Suppressor macrophage treated with lipopolysaccharide for 1 hour (primary cell): ENCODE results near the gene KIAA2012.
A peak's percentile ranks its signal among the peaks of the same experiment; 100 is the strongest.

Source experiments
- DNase-seq, 3 donors: peaks; one replicate each; pipeline ENCODE4 v3.0.0-alpha.2; 2020 to 2022

The KIAA2012 gene

DNA sequence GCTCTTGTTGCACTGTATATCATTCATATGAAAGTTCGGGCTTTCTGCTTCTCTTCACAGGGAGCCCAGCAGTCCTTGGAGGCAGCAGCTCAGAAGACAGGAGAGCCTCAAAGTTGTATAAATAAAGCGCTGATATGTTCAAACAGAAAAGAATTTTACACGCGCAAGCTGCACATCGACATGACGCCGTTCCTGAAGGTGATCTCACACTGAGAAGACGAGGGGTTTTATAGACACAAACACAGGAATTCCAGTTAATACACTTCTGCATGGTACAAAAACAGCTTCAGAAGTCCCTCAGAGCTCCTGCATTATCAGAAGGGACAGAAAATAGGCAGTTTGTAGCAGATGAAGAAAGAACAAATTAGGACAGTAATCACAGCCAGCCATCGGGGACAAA lies 81.6 kb downstream of the KIAA2012 start:
- no peak for DNase-seq

GRCh38 chr2:202157211-202157990 lies 84.3 kb downstream of the KIAA2012 start:
- no peak for DNase-seq

DNA sequence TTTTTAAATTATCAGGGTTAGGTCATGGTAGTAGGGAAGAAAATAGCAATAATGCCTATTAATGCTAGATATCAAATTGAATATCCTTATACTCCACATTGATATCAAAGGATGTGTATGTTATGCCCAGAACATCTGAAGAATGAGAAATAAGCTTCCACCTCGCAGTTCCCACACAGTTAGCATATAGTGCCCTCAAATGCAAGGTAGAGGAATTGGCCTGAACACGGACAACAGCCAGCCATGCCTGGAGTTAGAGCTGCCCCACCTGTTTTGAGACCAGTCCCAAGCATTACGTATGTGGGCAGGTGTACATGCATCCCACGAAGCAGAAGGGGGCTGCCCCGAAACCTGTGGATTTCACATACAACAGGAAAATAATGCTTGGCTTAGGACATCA lies 85.7 kb downstream of the KIAA2012 start:
- no peak for DNase-seq

GRCh38 chr2:202161151-202161835 lies 88.2 kb downstream of the KIAA2012 start:
- DNase-seq = no peak

DNA sequence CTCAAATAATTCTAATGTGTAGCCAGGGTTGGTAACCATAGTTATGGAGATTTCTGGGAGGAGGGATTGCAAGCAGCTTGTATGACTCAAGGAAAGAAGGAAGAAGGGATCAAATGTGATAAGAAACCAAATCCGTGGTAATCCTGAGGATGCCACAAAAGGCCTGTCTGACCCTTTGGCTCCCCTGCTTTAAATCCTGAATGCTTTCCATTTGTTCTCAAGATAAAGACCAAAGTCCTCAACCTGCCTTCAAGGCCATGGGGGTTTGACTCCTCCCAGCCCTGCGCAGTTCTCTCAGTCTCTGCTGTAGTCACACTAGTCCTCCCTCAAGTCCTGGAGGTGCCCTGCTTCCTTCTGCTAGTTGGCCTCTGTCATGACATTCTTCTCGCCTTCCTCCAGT lies 91.4 kb downstream of the KIAA2012 start:
- DNase-seq = no peak

DNA sequence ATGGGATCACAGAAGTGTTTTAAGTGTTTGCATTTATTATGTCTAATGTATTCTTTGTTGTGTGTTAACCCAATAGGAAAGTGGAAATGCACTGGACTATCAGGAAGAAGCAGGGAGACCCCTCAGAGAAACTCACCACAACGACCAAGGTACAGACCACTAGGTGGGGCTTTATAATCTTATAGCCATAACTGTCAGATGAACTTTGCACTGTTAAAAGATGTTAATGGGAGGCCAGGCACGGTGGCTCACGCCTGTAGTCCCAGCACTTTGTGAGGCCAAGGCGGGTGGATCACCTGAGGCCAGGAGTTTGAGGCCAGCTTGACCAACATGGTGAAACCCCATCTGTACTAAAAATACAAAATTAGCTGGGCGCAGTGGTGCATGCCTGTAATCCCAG lies 92.2 kb downstream of the KIAA2012 start:
- no peak for DNase-seq

GRCh38 chr2:202165945-202166344 lies 92.9 kb downstream of the KIAA2012 start:
- peak in 1 of 3 donors; percentile 13 for DNase-seq

DNA sequence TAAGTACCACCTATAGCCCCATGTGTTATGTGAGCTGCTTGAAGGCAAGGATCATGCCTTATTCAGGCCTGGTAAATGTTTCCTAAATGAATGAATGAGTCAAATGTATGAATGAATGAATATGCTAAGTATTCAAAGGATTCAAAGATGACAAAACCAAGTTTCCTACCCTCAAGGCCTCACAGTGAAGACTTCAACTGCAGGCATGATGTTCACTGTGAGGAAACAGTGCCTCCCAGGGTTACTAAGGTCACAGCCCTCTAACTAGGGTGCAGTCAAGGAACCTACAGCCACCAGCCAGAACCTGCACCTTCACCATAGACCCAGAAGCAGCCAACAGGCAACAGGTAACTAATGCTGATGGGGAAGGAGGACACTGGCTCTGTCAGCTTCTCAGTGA lies 96.1 kb downstream of the KIAA2012 start:
- DNase-seq = no peak

DNA sequence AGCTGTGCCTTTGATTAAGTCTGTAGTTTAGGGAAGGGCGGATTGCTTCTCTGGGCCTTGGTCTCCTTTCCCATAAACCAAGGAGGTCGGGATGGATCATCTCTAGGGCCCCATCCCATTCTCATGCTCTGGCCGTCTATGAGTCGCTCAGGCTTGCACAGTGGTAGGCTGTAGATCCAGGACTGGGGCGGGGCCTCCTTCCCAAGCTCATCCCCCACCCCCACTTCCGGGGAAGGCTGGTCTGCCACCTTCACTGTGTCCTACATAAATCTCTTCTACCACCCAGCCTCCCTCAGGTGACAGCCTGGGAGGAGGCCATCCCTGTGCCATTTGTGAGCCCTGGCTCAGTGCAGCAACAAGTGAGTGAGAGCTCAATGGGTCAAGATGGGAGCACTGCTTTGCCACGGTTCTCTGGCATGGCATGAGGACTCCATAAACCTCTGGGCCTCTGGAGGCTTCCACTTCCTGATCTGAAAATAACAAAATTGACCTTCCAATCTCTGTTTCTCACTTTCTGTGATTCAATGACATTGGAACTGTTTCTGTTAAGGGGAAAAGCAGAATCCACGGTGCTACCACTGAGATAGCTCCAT lies 96.9 kb downstream of the KIAA2012 start:
- DNase-seq = no peak

- peak in 2 of 3 donors; percentile 11 to 29 for DNase-seq
These were observed 98.3 kb downstream of the KIAA2012 start for GRCh38 chr2:202171241-202171825.

DNA sequence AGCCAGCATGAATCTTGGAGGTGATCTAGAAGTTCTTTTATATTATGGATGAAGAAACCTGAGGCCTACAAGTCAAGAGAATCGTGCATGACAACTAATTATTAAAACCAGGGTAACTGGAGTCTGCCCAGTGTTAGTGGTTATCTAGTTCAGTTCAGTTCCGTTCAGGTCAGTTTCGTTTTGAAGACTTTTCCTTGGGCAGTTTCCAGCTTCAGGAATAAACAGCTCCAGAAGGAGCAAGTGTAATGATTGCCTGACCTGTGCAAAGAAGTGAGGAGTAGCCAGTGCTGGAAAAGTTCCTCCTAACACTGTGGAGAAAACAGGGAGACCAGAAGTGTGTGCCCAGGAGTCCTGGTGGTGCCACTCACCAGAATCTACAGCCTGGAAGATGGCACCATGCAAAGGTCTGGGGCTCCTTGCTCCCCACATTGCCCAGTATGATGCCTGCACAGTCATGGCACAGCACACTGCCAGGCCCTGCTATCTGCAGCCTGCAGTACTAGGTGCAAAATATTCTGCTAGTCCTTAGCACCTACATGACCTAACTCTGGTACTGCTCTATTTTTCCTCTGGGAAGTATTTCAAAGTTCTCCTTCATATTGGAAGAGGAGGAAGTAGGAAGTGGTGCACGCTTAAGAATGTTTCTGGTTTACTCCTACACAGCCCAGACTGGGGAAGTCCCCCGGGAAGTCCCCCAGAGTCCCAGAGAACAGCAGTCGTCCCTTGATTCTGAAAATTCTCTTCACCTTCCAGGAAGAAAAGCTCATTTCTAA lies 99.6 kb downstream of the KIAA2012 start:
- peak; percentile 84 to 90 (median 88) for DNase-seq

GRCh38 chr2:202178346-202178958 lies 105.4 kb downstream of the KIAA2012 start:
- DNase-seq = peak; percentile 79 to 88 (median 80)

DNA sequence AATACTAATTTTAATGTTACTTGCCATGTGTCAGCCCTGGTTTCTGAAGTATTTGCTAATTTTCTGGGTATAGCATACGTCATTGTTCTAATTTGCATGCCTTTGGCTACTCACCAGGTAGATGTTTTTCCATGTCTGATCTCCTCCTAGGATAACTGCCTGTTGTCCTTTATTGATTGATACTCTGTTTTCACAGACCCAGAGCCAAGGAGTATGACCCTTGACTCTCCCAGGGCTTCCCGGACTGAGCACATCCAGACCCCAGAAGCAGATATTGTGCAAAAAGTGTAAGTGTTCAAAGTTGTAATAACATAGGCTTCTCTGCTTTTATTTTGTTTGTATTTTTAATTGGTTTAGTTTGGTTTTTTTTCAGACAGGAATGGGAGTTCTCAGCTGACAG lies 111.5 kb downstream of the KIAA2012 start:
- no peak for DNase-seq

DNA sequence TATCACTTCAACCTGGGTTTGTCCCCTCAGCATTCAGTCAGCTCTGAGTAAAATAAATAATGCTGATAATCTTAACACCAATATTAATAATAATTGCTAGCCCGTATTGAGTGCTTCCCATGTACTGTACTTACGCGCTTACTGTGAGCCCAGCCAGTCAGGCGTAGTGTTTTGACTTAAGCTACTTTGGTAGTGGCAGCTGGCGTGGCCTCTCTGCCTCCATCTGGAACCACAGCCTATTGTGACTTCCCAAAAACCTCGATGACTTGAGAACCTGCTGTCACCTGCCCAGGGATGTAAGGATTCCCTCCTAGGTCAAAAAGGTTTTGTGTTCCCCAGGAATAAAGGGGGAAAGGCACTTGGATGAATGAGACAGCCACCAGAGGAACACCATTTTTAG lies 112.1 kb downstream of the KIAA2012 start:
- no peak for DNase-seq

DNA sequence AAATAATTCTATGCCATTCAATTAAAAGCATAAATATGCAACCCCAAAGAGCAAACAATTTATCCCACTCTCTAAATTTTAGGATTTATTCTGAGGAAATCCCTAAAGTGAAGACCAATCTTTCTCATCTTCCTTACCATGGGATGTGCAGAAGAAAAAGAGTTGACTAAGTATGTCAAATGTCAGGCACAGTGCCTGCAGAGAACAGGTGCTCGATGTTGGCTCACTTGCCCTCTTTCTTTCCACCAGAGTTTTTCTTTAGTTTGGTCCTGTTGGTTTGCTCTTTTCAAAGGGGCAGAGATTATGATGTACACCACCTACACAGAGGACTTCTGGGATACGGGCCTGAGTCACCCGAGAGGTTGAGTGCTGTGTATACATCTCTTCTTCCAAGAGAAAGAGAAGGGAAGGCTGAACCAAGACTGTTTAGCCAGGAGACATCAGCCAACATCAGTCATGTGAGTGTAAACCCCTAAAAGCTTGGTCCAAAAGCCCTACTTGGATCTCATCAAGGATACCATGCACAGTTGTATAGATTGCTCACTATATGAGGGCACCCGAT lies 113.7 kb downstream of the KIAA2012 start:
- DNase-seq = no peak

DNA sequence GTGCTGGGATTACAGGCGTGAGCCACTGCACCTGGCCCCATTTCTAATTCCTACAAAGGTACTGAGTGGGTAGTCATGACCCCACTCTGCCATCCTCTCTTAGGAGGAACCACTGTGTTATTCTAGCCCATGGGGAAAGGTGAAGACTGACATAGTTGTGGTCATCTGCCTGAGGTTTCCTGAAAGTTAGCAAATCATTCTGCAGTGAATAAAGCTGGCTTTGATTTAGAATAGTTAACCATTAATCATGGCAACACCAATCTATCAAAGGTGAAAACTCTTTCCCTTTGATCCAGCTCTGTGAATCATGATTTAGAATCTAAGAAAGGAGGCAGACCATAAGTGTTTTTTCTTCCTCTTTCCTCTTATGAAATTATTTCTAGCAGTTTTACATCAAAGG lies 114.5 kb downstream of the KIAA2012 start:
- no peak for DNase-seq

- DNase-seq = no peak
These were observed 120.2 kb downstream of the KIAA2012 start for GRCh38 chr2:202193305-202193704.

- no peak for DNase-seq
These were observed 120.9 kb downstream of the KIAA2012 start for GRCh38 chr2:202193881-202194353.

- no peak for DNase-seq
These were observed 121.4 kb downstream of the KIAA2012 start for GRCh38 chr2:202194418-202194817.

GRCh38 chr2:202196727-202197126 lies 123.7 kb downstream of the KIAA2012 start:
- DNase-seq = peak; percentile 30 to 40 (median 38)

DNA sequence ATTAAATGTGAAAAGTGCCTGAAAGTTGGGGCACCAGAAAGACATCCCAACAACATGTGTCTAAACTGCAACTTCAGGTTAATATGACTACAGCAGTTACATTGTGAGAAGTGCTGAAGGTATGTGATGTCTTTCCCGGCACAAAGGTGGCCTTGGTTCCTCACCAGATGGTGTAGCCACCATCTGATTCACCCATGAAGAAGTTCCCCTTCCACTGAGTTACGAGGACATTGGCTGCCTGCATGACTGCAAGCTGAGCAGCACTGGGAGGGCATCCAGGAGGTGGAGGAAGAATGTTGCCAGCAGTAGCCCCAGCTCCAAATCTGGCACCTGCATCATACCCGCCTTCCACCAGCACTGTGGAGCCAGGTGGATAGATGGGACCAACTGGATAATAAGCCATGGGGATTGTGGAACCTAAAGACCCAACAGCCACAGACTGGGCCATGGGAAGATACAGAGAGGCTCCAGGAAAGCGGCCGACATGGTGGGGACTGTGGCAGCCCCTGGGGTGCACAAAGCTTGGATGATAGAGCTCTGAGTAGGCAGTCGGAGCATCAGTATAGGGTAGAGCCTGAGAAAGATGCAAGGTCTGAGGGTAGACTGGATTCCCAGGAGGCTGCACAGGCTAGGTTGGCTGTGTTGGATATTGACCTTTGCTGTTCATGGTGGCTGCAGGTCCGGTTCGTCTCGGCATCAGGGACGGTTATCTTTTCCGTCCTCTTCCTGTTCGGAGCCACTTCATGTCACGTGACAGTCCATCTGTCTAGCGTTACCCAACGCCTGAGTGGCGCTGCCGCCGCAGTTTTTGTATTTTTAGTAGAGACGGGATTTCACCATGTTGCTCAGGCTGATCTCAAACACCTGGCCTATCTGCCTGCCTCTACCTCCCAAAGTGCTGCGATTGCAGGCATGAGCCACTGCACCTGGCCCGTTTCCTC lies 128.4 kb downstream of the KIAA2012 start:
- no peak for DNase-seq
